Right kidney (tissue), 1 donor: Measurements from ENCODE around the gene RASAL3.
"Not testable (repeated sequence)": the region's sequence is repeated elsewhere in the genome, so short reads cannot be mapped to it uniquely, and the experiment has no call there.

Experiments used
- DNase-seq: peaks from one replicate; pipeline ENCODE4 v3.0.0-alpha.2; 2016

Gene RASAL3

DNA sequence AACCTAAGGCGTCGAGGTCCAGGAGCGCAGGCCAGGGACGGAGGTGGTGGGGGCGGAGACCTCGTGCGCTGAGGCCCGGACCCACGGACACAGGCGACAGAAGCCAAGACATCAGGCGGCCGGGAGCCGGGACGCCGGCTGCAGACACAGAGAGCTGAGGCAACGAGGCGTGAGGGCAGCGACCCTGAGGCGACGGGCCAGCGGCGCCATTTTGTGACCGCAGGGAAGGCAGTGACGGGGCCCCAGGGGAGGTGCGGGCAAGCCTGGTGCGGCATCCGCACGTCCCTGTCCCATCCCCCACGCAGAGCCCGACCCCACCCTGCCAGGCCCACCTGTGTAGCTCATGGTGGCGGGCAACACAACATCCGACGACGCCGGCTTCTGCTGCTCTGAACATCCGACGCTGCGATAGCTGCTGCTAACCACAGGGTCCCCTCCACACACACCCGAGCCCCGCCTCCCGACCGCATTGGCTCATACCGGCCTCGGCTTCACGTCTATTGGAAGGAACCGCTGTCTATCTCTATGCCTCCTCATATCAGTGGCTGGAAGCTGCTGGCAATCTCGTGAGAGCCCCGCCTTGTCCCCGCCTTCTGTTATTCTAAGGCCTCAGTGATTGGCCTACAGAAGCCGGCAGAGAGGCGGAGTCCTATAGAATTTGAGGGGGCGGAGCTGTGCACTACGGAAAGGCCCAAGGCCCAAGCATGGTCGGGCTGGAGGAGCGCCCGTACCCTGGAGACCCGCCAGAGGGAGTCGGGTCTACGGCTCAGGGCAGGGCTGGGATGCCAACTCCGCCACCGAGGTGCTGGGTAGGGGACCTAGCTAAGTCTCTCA is 45.5 kb downstream of the RASAL3 start, which contains the start of gene AKAP8L:
AKAP8L (minus strand) TSS at position 410 of the 834 bp plus-strand sequence; CDS start at position 345, 65 bp downstream.
- peak; percentile 95 for DNase-seq

DNA sequence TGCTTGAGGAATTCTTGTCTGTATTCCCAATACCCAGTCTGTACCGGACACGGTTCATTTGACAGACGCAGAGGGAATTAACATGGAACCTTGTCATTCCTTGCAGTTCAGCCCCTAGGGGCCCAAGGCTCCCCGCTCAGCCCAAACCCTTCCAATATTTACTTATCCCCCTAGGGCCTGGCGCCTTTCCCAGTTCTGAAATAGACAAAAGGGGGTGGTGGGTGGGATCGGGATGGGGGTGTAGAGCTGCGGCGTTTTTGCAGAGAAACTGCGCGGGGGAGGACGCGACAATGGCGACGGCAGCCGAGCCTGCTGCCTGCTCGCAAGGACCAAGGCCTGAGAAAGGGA is 46.1 kb downstream of the RASAL3 start:
- DNase-seq: no peak

DNA sequence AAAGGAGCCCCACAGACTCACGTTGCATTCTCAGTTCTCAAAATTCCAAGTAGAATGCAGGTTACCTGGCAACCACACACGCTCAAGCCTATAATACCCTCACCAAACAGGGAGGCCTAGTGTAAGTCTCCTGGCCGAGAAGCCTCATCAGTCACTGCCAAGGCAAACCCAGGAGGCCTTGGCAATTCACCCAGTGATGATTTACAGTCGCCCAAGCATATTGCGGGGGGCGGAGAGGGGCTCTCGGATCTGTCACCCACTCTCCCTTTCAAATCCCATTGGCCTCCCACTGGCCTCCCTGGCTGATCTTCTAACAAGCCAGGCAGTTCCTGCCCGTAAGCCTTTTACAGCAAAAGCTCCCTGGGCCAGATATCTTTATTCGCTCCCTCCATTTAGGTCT is 46.6 kb downstream of the RASAL3 start:
- peak; percentile 33 for DNase-seq

DNA sequence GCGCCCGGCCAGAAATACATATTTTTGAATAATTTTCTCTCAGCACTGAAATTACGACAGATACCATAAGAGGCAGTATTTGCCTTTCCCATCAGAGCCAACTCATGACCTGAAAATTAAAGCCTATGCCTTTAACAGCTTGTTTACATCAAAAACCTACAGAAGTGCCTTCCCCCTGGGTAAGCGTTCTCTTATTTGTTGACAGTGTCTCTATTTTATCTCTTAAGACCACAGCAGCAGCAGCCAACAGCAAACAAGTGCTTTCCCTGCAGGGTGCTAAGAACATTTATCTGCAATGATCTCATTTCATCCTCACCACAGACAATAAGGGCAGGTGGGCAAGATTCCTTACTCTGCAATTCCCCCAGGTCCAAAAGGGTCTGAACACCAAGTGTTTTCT is 51.5 kb downstream of the RASAL3 start:
- DNase-seq: no peak

DNA sequence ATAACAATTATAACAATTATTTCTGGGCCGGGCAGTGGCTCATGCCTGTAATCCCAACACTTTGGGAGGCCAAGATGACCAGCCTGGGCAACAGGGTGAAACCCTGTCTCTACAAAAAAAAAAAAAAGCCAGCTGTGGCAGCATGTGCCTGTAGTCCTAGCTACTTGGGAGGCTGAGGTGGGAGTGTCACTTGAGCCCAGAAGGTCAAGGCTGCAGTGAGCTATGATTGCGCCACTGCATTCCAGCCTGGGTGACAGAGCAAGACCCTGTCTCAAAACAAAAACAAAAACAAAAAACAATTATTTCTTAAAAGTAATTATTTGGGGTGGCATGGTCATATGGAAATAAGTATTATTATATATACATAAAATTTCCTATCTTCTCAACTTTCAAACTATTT is 53.0 kb downstream of the RASAL3 start:
- DNase-seq: not testable (repeated sequence)

DNA sequence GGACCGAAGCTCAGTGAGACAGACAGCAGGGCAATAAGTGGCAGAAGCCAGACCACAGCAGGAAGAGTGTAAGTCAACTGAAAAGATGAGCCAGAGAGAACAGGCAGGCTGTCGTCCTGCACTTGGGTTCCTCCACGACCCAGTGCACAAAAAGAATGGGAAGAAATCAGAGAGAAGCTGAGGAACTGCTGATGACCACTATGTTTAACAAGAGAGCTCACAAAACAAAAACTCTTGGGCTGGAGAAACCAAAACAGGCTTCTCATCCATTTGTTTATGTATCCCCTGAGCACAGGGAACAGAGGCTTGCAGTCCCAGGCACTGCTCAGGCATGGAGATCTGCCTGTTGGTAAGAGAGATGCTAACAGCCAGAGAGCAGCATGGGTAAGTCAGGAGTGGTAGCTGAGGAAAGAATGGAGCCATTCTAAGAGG is 59.5 kb downstream of the RASAL3 start:
- no peak for DNase-seq

DNA sequence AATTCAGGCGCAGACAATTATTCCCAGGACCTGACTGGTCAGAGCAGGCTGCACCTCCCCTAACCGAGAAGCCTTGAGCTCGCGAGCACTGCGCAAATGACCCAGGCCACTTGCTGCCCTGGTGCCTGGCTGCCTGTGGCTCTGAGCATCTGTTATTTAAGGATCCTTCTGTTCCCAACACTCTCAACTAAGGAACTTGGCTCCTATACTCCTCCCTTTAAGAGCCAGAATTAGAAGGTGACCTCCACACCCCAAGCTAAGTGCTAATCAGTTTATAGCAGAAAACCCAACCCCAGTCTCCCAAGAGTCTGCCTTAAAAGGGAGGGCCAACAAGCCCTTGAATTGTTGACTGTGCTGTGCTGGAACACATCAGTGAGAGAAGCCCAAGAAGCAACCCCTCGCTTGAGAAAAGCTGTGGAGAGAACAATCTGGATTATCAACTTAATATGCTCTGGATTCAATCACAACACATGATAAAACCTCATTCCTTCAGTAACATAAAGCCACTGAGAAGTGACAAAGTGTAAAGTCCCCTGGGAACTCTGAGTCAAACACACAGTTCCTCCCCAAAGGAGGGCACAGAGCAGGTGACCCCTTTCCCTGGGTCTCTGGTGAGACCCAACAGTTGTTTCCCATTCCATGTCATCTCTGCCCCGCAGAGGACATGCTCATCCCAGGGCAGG is 60.1 kb downstream of the RASAL3 start:
- DNase-seq: no peak

DNA sequence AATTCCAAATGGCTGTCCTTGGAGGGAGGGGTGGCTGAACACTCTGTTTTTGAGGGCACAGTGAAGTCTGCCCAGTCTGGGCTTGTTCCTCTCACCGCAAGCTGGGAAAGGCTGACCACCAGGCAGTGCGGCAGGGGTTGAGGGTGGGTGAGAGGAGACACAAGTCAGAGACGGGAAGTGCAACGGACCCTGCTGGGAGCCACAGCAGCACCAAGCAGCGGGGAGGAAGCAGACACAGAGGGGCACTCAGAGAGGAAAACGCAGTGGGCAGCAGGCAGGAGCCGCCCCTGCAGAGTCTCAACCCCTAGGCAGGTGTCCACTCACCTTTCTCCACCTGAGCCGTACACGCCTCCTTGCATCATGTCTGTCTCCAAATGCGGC is 61.2 kb downstream of the RASAL3 start:
- no peak for DNase-seq

DNA sequence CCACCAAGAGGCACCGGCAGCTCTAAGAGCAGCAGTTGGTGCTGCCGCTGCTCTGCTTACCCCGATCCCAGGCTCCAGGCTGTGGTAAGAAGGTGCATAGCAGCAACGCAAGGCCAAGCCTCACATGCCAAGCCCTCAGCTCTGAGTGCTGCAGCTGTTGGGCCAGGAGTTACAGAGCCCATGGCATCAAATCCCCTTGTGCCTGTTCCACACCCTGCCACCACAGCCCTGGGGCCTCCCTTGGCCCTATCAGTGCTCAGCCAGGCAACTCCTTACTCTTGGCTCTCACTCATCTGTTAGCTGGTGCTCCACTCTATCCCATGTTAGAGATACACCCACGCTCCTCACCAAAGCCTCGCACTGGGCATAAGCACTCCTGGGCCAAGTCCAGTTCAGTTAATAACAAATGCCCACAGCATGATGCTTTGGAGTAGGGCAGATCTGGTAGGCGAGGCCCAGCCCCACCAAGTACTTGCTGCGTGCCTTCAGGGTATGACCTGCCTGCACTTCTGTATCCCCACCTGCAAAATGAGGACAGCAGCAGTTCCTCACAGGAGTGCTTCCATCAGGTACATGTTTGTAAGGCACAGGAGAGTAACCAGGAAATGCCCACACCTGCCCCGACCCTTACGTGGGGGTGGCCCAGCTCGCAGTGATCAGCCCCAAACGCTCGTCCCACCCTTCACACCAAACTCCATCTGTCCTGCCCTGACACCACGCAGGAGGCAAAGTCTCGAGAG is 61.8 kb downstream of the RASAL3 start:
- DNase-seq: no peak
